ENCODE measurements around the gene SUDS3.

GRCh38 chr12:118391836-118392235 is 15.5 kb downstream of the SUDS3 start:
- no peak for TF ChIP-seq CTCF (optimal IDR thresholded peaks at IDR 0.05 in 1 of 3, IDR thresholded peaks at IDR 0.05 in 1 of 3, conservative IDR thresholded peaks at IDR 0.05 in 1 of 3; ENCODE audit: extremely low read depth in 1 of 3, insufficient read depth in 2 of 3, low read length in 3 of 3)
- TF ChIP-seq EZH2 (IDR thresholded peaks at IDR 0.05; ENCODE audit: low read length): no peak

Measured in keratinocyte (primary cell).